Stimulated activated CD4-positive, alpha-beta T cell treated with anti-CD3 and anti-CD28 coated beads, Interleukin-15, amount 100 ng/mL, for 1 hour (primary cell): ENCODE data around the gene LRTM2.
A peak's percentile ranks its signal among the peaks of the same experiment; 100 is the strongest.

Experiments
- DNase-seq, 2 donors: peaks; one replicate each; pipeline ENCODE4 v3.0.0-alpha.2; 2020; ENCODE audit warnings: low read depth in 1 of 2, low spot score in 1 of 2

LRTM2 gene

GRCh38 chr12:1820191-1820895, at the start of gene LRTM2:
Gene LRTM2, plus strand, starts transcription at chr12:1820565. Its CDS starts 7,584 bp downstream, at chr12:1828149.
- DNase-seq: no peak

- DNase-seq: no peak
Observed at GRCh38 chr12:1773937-1774655, 46.3 kb upstream of the LRTM2 start.

GRCh38 chr12:1776170-1776921, 44.0 kb upstream of the LRTM2 start:
- DNase-seq: no peak

GRCh38 chr12:1777798-1778197, 42.6 kb upstream of the LRTM2 start:
- no peak for DNase-seq

- no peak for DNase-seq
Observed at GRCh38 chr12:1778911-1779310, 41.5 kb upstream of the LRTM2 start.

- no peak for DNase-seq
Observed at GRCh38 chr12:1779783-1780182, 40.6 kb upstream of the LRTM2 start.

- DNase-seq: no peak
Observed at GRCh38 chr12:1781772-1782171, 38.6 kb upstream of the LRTM2 start.

- no peak for DNase-seq
Observed at GRCh38 chr12:1782215-1782614, 38.1 kb upstream of the LRTM2 start.

GRCh38 chr12:1787714-1788113, 32.7 kb upstream of the LRTM2 start:
- no peak for DNase-seq

GRCh38 chr12:1790444-1790843, 29.9 kb upstream of the LRTM2 start:
- no peak for DNase-seq

GRCh38 chr12:1791104-1791841, 29.1 kb upstream of the LRTM2 start:
- peak; percentile 31 to 34 for DNase-seq

GRCh38 chr12:1792406-1792805, 28.0 kb upstream of the LRTM2 start:
- DNase-seq: no peak

- DNase-seq: no peak
Observed at GRCh38 chr12:1793426-1794210, 26.7 kb upstream of the LRTM2 start.

GRCh38 chr12:1794440-1795090, 25.8 kb upstream of the LRTM2 start:
- no peak for DNase-seq

- DNase-seq: no peak
Observed at GRCh38 chr12:1795221-1795784, 25.1 kb upstream of the LRTM2 start.

GRCh38 chr12:1795785-1796514, 24.4 kb upstream of the LRTM2 start:
- DNase-seq: peak; percentile 91 to 92

GRCh38 chr12:1796515-1797010, 23.8 kb upstream of the LRTM2 start:
- no peak for DNase-seq

GRCh38 chr12:1797011-1797901, 23.1 kb upstream of the LRTM2 start:
- DNase-seq: peak in 1 of 2 donors; percentile 45
